Osteocyte (in vitro differentiated cells): Measurements from ENCODE around the gene ELAVL4. TPM values are rescaled to one million over a fixed set of nuclear protein-coding genes. Genes with fewer than 3 reads are reported as not detected.

Source experiments
- DNase-seq: peaks from one replicate; pipeline ENCODE4 v3.0.0; 2021; ENCODE audit warnings: mixed read lengths; ENCODE audit not compliant: unreplicated experiment; ENCODE audit errors: extremely low spot score
- H3K27ac Mint-ChIP-seq: one replicate; pipeline ENCODE4 v1.8.0; 2021; ENCODE audit warnings: mild to moderate bottlenecking, mixed read lengths; ENCODE audit not compliant: unreplicated experiment
- H3K27me3 Mint-ChIP-seq: one replicate; pipeline ENCODE4 v1.8.0; 2021; ENCODE audit warnings: mixed read lengths; ENCODE audit not compliant: unreplicated experiment
- H3K36me3 Mint-ChIP-seq: one replicate; pipeline ENCODE4 v1.8.0; 2021; ENCODE audit warnings: mixed read lengths; ENCODE audit not compliant: unreplicated experiment
- H3K4me1 Mint-ChIP-seq: one replicate; pipeline ENCODE4 v1.8.0; 2021; ENCODE audit warnings: mixed read lengths; ENCODE audit not compliant: unreplicated experiment
- H3K4me3 Mint-ChIP-seq: one replicate; pipeline ENCODE4 v1.8.0; 2021; ENCODE audit warnings: mild to moderate bottlenecking, moderate library complexity, mixed read lengths; ENCODE audit not compliant: unreplicated experiment
- H3K9me3 Mint-ChIP-seq: one replicate; pipeline ENCODE4 v1.8.0; 2021; ENCODE audit warnings: mixed read lengths; ENCODE audit not compliant: unreplicated experiment
- CTCF ChIP-seq: fragments of 200-600 bp; sonication (generic); IDR thresholded peaks from 2 replicates; pipeline ENCODE4 v1.5.0; 2021; ENCODE audit warnings: antibody characterized with exemption, mild to moderate bottlenecking, moderate library complexity
- total RNA-seq: library from RNA; stranded (reverse); gene quantifications from 2 replicates; pipeline ENCODE4 v1.2.1, GENCODE V29; 2021

ELAVL4 gene
- total RNA-seq, 1 donor from 2014 or later: not detected

GRCh38 chr1:50236656-50237055 lies 127.9 kb downstream of the ELAVL4 start:
- DNase-seq: no peak
- peaks cover 25% of the 10 kb centered on the region for H3K9me3 Mint-ChIP-seq
- no peaks in the 10 kb centered on the region for H3K36me3 Mint-ChIP-seq
- no peak for TF ChIP-seq CTCF
- no peak overlapping the region for H3K27ac Mint-ChIP-seq
- H3K27me3 Mint-ChIP-seq: no peaks in the 10 kb centered on the region
- H3K4me3 Mint-ChIP-seq: no peak overlapping the region
- no peaks in the 10 kb centered on the region for H3K4me1 Mint-ChIP-seq

GRCh38 chr1:50237056-50237455 lies 128.3 kb downstream of the ELAVL4 start:
- no peaks in the 10 kb centered on the region for H3K36me3 Mint-ChIP-seq
- no peak overlapping the region for H3K4me3 Mint-ChIP-seq
- H3K27ac Mint-ChIP-seq: no peak overlapping the region
- H3K27me3 Mint-ChIP-seq: no peaks in the 10 kb centered on the region
- no peak for DNase-seq
- peaks cover 24% of the 10 kb centered on the region for H3K9me3 Mint-ChIP-seq
- no peaks in the 10 kb centered on the region for H3K4me1 Mint-ChIP-seq
- no peak for TF ChIP-seq CTCF

- Mint-ChIP-seq H3K36me3 (no peaks in the 10 kb centered on the region), H3K9me3 (peaks cover 15% of the 10 kb centered on the region), H3K27me3 (no peaks in the 10 kb centered on the region), H3K27ac (no peak overlapping the region), H3K4me3 (no peak overlapping the region), H3K4me1 (no peaks in the 10 kb centered on the region)
- no peak for DNase-seq
- no peak for TF ChIP-seq CTCF
Observed at GRCh38 chr1:50243939-50244338, 135.2 kb downstream of the ELAVL4 start.

GRCh38 chr1:50246869-50247268 lies 138.1 kb downstream of the ELAVL4 start:
- no peaks in the 10 kb centered on the region for H3K27me3 Mint-ChIP-seq
- no peaks in the 10 kb centered on the region for H3K36me3 Mint-ChIP-seq
- H3K4me1 Mint-ChIP-seq: no peaks in the 10 kb centered on the region
- no peak for TF ChIP-seq CTCF
- DNase-seq: no peak
- peaks cover 12% of the 10 kb centered on the region for H3K9me3 Mint-ChIP-seq
- H3K27ac Mint-ChIP-seq: no peak overlapping the region
- no peak overlapping the region for H3K4me3 Mint-ChIP-seq

GRCh38 chr1:50251702-50252101 lies 143.0 kb downstream of the ELAVL4 start:
- Mint-ChIP-seq H3K27ac (no peak overlapping the region), H3K27me3 (no peaks in the 10 kb centered on the region), H3K9me3 (peaks cover 4% of the 10 kb centered on the region), H3K36me3 (no peaks in the 10 kb centered on the region), H3K4me3 (no peak overlapping the region), H3K4me1 (no peaks in the 10 kb centered on the region)
- DNase-seq: no peak
- TF ChIP-seq CTCF: no peak
